HT-29 (cell line): ENCODE data around the gene SYNRG. TPM values are rescaled to one million over a fixed set of nuclear protein-coding genes. Genes with fewer than 3 reads are reported as not detected.
"Not testable (repeated sequence)": the region's sequence is repeated elsewhere in the genome, so short reads cannot be mapped to it uniquely, and the experiment has no call there.

Experiments used
- DNase-seq: peaks from one replicate; pipeline ENCODE4 v3.0.0-alpha.2; 2015; ENCODE audit warnings: low spot score
- total RNA-seq: library from RNA; depleted of rRNA; stranded (reverse); fragments of >200 nt; shearing (Covaris generic); gene quantifications from 2 replicates; pipeline ENCODE4 v1.2.3, GENCODE V29; 2014; rRNA removed

SYNRG gene, protein sequence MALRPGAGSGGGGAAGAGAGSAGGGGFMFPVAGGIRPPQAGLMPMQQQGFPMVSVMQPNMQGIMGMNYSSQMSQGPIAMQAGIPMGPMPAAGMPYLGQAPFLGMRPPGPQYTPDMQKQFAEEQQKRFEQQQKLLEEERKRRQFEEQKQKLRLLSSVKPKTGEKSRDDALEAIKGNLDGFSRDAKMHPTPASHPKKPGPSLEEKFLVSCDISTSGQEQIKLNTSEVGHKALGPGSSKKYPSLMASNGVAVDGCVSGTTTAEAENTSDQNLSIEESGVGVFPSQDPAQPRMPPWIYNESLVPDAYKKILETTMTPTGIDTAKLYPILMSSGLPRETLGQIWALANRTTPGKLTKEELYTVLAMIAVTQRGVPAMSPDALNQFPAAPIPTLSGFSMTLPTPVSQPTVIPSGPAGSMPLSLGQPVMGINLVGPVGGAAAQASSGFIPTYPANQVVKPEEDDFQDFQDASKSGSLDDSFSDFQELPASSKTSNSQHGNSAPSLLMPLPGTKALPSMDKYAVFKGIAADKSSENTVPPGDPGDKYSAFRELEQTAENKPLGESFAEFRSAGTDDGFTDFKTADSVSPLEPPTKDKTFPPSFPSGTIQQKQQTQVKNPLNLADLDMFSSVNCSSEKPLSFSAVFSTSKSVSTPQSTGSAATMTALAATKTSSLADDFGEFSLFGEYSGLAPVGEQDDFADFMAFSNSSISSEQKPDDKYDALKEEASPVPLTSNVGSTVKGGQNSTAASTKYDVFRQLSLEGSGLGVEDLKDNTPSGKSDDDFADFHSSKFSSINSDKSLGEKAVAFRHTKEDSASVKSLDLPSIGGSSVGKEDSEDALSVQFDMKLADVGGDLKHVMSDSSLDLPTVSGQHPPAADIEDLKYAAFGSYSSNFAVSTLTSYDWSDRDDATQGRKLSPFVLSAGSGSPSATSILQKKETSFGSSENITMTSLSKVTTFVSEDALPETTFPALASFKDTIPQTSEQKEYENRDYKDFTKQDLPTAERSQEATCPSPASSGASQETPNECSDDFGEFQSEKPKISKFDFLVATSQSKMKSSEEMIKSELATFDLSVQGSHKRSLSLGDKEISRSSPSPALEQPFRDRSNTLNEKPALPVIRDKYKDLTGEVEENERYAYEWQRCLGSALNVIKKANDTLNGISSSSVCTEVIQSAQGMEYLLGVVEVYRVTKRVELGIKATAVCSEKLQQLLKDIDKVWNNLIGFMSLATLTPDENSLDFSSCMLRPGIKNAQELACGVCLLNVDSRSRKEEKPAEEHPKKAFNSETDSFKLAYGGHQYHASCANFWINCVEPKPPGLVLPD (N-terminal part only)
- 6.7 and 7.1 TPM in 2 replicates for total RNA-seq

DNA sequence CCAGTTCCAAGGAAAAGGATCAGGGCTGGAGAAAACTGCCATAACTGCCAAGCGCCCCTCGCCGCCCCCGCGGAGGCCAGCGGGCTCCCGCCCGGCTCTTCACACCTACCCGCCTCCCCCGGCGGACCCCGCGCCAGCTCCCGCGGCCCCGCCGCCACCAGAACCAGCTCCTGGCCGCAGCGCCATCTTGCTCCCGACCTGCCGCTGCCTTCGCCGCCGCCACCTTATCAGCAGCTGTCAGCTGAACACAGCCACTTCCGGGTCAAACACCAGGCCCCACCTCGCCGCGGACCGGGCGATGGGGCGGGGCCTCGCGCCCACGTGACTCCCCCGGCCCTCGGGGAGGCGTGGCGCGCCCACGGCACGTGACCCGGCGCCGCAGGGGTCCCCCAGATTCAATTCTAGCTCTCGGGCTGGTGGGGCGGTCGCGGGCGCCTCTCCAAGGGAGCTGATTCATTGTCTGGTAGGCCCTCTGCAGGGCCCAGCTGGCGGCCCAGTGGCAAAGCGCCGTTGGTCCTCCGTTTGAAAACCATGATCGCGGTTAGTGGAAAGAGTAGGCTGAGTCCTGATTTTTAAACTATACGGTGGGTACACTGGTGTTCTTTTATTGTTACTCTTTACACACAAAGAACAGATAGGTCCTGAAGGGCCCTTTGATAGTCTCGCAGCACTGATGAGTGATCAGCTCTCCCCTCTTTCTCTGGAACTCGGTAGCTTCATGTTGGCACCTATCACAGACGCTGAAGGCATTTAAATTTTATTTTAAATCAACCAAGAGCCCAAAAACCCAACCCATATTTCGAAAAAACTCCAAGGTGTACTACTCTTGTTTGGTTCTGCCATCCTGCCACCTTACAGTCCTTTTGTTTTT, at the start of gene SYNRG:
Gene SYNRG, minus strand, starts transcription at position 249 of the 871 bp plus-strand sequence. Its CDS starts 63 bp downstream, at position 186.
- peak; percentile 98 for DNase-seq

DNA sequence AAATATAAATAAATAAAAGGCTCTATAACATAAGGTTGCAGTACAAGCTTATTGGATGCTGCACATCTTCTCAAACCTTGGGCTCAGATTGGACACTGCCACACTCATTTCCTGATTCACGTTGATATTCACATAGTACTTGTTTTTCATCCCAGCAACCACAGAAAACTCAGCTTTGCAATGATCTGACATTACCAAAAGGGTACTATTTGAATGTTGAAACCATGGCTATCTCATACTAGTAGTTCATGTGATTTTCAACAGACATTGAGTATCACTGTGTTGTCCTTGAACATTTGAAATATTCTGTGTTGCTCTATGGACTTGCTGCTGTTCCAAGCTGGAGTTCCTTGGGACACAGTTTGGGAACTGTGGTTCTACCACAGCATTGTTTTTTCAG, 48.0 kb upstream of the SYNRG start:
- no peak for DNase-seq

DNA sequence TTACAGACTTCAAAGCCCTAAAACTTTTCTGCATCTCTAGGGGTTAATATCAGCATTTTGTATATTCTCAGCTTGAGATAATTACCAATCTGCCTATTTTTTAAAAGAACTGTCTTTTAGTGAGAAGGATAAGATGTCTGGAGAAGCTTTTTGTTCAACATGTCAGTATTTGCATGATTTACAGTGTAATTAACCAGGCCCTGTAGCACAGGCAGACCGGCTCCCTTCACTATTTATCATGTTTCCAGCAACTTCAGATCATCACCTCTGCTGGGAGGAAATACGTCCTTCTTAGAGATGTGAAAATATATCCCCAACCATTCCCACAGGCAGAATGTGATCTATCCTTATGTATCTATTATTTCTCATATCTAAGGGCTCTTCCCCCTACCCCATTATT, 42.6 kb upstream of the SYNRG start:
- no peak for DNase-seq

DNA sequence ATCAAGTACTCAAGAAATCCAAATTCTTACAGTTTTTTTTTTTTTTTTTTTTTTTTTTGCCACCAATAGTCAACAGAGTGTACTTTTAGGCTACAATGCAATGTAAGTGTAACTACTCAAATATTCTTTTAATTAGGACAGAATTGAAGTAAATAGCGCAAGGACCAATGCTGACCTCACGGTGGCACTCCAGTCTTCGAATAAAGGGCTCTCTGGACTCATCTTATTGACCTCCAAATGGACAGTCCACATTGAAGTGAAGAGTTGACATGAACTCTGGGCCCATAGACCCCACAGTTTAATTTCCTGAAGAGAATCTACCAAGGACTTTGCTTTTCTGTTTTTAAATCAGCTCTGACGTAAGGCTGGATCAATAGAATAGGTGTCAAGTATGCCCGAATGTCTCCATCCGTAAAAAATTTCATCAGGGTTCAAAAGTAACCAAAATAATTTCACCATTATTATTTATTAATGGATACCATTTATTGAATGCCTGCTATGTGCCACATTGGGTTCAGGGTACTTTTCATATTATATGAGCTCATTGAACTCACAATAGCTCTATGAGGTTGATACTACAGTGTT, 41.3 kb upstream of the SYNRG start:
- DNase-seq: peak; percentile 84

DNA sequence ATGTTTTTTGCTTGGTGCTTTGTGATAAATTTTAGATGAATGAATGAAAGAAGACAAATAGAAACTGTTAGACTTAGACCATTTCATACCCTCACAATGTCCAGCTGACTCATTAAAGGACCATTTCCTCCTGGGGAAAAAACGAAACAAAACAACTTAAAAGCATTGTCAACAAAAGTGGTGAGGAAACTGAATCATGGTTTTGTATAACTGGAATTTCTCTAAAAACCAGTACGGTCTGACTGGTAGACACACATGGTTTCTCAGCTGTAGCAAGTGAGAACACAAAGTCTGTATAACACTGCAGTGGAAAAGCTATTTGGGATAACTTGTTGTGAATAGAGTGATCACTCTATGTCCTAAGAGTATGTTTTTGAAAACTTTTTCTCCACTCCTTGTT, 39.3 kb upstream of the SYNRG start:
- no peak for DNase-seq

DNA sequence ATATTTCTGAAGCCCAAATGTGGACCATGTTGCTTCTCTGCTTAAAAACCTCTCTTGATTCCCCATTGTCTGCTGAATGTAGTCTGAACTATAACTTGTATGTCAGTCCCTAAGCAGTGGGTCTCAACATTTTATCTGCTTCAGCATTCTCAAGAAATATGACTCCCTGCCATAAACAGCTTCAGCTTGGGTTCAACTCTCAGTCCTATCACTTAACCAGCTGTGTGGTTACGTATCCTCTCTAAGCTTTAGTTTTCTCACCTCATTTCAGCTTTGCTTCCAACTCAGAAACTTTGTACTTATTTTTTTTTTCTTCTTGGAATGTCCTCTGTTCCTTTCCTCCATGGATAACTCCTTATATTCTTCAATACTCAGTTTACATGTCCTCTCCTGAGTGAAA, 38.6 kb upstream of the SYNRG start:
- no peak for DNase-seq

DNA sequence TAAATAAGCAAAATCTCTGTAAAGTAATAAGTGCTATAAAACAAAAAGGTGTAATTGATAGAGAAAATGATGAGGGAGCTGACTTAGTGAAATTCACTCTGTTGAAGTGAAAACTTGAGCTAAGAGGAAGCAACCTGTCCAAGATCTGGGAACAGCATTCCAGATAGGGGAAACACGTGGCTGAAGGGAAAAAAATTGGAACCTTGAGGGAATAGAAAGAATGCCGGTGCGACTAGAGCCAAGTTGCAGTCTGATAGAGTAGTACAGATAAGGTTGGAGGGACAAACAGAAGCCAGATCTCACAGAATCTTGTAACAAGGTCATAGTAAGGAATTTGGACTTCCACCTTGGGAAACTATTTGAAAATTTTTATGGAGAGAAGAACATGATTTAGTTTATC, 34.7 kb upstream of the SYNRG start:
- DNase-seq: no peak

DNA sequence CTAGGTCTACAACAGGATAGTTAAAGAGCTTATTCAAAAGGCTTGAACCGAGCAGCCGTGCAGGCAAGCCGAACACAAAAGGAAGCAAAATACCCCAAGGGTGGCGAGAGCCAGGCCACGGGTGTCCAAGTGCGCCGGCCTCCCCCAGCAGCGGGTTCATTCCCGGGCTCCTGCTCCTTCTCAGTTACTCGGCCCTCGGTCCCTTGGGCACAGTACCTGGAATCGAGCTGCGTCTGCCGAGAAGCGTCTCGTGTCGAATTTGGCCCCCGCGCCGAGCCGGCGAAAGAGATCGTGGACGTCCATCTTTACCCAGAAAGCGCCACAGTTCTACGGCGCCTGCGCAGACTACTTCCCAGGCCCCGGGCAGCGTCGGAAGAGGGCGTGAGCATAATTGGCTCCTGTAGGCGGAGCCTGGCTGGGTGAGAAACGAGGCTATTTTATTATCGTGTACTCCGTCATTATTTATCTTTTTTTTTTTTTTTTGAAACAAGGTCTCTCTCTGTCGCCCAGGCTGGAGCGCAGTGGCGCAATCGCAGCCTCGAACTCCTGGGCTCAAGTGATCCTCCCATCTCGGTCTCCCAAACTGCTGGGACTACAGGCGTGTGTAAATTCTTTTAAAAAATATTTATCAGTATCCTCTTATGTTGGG, 34.0 kb upstream of the SYNRG start, which contains the start of gene DDX52:
Gene DDX52, minus strand, starts transcription at position 329 of the 649 bp plus-strand sequence. Its CDS starts 26 bp downstream, at position 303.
- DNase-seq: peak; percentile 98

DNA sequence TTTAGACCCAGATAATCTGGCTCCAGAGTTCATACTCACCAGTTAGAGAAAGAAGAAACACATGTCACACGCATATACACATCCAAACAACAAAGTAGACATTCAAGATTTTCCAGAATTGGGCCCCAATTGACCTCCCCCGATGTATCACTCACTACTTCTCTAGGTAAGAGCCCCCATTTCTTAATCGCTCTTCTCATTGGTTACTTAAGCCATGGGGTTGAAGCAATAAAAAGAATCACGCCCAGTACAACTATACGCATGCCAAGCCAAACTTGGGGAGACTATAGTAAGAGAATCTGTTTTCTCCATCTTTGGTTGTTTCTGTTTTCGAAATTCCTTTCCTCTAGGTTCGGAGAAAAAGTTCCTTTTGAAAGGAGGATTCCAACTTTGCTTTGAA, 33.5 kb upstream of the SYNRG start:
- DNase-seq: peak; percentile 61

DNA sequence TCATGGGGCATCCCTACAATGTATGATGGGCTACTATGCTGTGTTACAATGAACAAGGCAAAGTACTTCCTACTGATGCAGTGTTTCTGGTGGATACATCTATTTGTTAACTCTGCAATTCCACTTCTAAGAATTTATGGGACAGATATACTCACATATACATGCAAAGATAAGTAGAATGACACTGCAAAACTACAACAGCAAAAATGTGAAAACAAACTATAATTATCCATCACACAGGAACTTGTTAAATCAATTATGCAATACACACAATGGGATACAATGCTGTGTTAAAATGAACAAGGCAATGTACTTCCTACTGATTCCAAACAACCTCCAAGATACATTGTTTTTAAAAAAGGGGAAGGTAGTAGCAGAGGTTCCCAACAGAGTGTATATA, 30.8 kb upstream of the SYNRG start:
- DNase-seq: no peak

DNA sequence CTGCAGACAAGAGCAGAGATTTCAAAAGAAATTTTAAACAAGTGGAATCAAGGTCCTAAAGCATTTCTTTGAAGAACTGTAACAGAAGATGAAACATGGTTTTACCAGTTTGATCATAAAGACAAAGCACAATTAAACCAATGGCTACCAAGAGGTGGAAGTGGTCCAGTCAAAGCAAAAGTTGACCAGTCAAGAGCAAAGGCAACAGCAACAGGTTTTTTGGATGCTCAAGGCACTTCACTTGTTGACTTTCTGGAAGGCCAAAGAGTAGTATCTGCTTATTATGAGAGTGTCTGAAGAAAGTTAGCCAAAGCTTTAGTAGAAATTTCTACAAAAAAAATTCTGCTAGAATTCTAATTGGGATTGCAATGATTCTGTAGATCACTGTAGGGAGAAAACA, 28.7 kb upstream of the SYNRG start:
- DNase-seq: no peak

DNA sequence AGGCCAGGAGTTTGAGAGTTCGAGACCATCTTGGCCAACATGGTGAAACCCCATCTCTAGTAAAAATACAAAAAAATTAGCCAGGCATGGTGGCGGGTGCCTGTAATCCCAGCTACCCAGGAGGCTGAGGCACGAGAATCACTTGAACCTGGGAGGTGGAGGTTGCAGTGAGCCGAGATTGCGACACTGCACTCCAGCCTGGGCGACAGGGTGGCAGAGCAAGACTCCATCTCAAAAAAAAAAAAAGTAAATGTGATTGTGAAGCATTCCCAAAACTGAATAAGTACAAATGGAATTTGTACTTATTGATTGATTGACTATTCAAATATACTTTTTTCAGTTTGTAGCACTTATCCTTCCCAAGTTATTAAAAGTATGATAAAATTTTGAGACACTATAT, 7.2 kb upstream of the SYNRG start:
- not testable (repeated sequence) for DNase-seq

DNA sequence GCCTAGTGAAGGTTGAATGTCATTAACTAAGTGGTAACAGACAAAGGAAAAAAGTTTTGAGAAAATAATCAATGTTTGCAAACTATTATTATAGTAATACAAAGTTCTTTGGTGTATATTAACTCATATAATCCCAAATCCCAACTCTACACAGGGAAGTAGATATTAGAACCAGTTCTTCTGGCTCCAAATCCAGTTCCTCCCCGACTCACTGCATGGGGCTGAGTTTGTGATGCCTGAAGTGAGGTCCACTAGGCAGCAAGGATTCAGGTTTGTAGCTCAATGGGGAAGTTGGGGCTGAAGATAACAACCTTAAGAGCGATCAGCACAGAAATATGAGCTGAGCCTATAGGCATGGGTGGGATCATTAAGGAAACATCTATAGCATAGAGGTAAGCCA, 5.6 kb upstream of the SYNRG start:
- DNase-seq: no peak

DNA sequence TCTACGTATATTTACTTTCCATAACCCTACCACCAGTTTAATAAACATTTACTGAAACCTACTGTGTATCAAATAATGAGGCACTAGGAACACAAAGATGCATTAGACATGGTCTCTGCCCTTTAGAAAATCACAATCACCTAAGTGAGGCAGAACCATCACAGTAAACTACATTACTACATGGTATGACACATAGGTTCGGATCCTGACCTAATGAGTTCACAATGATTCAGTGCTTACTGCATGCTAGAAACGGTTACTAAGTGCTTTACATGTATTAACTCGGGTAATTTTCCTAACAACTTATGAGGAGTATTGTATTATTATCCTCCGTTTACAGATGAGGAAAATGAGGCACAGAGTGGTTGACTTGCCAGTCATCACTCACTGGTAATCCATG, 5.2 kb upstream of the SYNRG start:
- DNase-seq: no peak

DNA sequence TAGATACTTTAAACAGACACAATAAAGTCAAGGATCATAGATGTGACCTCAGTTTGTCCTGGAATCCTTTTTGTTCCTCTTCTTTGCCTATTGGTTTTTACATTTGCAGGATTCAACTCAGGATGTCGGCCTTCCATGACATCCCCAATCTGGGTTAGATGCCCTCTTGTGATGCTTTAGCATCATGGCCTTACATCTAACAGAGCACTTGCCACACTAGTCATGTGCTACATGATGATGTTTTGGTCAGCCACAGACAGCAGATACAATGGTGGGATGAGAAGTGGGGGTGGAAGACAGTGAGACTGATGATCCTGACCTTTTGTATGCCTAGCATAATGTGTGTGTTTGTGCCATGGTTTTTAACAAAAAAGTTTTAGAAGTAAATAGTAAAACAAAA, 1.8 kb upstream of the SYNRG start:
- no peak for DNase-seq

DNA sequence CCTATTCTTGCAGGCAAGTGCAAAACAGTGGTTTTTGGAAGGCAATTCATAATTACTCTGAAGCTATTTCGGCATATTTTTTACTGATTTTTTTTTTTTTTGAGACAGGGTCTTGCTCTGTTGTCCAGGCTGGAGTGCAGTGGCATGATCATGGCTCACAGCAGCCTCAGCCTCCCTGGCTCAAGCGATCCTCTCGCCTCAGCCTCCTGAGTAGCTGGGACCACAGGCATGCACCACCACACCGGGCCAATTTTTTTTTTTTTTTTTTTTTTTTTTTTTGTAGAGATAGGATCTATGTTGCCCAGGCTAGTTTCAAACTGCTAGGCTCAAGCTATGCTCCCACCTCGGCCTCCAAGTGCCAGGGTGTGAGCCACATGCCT, 813 bp upstream of the SYNRG start:
- not testable (repeated sequence) for DNase-seq

DNA sequence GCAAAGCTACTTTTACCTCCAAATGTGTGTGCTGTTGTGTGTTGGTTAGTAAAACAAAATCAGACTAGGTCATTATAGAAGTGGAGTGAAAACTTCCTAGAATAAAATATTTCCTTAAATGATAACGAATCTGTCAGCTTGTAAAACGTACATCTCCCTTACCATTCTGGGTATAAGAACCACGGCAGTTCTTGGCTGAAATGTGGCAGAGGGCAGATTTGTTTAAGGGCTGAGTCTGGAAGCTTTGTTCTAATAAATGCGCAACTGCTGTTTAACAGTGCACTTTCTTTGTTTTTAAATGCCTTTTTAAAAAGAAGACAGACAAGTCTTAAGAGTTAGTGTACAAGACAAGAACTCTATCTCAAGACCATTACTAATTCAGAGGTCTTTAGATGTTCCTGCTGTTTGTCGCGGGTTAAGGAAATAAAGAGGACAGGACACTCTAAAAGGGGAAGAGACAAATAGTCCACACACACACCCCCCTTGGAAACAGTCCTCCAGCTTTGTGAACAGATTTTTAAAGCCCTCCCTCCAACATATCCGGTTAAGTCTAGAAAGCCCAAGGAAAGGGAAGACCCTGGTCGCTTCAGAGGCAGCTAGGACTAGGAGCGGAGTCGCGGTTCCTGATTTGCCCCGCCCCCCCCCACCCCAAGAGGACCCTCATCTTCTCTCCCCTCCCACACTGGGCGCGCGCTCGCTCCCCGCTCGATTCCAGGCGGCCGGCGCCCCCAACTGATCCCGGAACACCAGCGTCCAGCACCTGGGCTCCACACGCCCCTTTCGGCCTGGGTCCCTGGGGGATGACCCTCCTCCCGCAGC, 658 bp downstream of the SYNRG start:
- DNase-seq: peak; percentile 67

DNA sequence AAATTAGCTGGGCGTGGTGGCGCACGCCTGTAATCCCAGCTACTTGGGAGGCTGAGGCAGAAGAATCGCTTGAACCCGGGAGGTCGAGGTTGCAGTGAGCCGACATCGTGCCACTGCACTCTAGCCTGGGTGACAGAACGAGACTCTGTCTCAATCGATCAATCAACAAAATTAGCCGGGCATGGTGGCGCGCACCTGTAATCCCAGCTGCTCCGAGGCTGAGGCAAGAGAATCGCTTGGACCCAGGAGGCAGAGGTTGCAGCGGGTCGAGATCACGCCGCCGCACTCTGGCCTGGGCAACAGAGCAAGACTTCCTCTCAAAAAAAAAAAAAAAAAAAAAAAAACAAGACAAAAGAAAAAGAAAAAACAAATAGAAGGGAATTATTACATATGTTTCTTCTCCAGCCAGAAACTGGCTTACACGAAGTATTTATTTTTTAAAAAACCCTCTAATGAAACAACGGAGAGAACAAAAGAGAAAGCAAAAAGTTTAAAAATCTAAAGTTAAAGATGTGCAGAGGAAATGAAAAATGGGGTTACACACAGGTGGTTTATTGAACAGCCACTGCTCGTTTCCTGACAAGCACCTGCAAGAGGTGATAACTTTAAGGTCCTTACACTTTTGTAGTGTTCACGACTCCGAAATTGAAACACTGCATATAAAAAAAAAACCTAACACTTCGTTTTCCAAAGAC, 1.4 kb downstream of the SYNRG start:
- DNase-seq: no peak
